Right lobe of liver (tissue), 6 donors: ENCODE measurements around the gene PRPSAP2. TPM values are rescaled to one million over a fixed set of nuclear protein-coding genes. Genes with fewer than 3 reads are reported as not detected.

Experiments
- ATAC-seq, 4 donors: fragments of 200-7000 bp; cut with Tn5 transposase; one replicate each; pipeline ENCODE4 v1.9.1; 2020; ENCODE audit warnings: mild to moderate bottlenecking in 4 of 4, moderate library complexity in 4 of 4
- DNase-seq, 3 donors: peaks; one replicate each; pipeline ENCODE4 v3.0.0-alpha.2; 2020
- H3K27ac ChIP-seq, 3 donors: fragments of 200-600 bp; one replicate each; pipeline ENCODE4 v1.8.0; 2022
- H3K27me3 ChIP-seq, 2 donors: fragments of 200-600 bp; one replicate each; pipeline ENCODE4 v1.8.0; 2022
- H3K36me3 ChIP-seq, 4 donors: fragments of 200-600 bp; sonication (generic) in 1 of 4; one replicate each; pipeline versions ENCODE4 v1.5.1 to v1.8.0; 2017 to 2022; ENCODE audit warnings: control low read depth in 1 of 4
- H3K4me1 ChIP-seq, 4 donors: fragments of 200-600 bp; sonication (generic) in 1 of 4; one replicate each; pipeline versions ENCODE4 v1.5.1 to v1.8.0; 2017 to 2022; ENCODE audit warnings: control low read depth in 1 of 4
- H3K4me3 ChIP-seq, 3 donors: fragments of 200-600 bp; one replicate each; pipeline ENCODE4 v1.8.0; 2022
- H3K9me3 ChIP-seq, 4 donors: fragments of 200-600 bp; sonication (generic) in 1 of 4; one replicate each; pipeline versions ENCODE4 v1.5.1 to v1.8.0; 2017 to 2022; ENCODE audit warnings: control low read depth in 1 of 4
- POLR2A ChIP-seq: fragments of 450-650 bp; IDR thresholded peaks from one replicate; pipeline ENCODE4 v1.6.1; 2017; ENCODE audit warnings: antibody characterized with exemption, mild to moderate bottlenecking
- WGBS: methylation state at CpG from one replicate; pipeline ENCODE4 v1.1.6; 2018; ENCODE audit warnings: low coverage, low lambda C conversion rate; ENCODE audit not compliant: insufficient coverage; ENCODE audit errors: missing lambda C conversion rate; 5-methylcytosine and 5-hydroxymethylcytosine counted together
- intact Hi-C, 2 donors: fragments of 100-400 bp; cut with DNase I; formaldehyde crosslinking; loops; one replicate each; pipeline versions ENCODE4 v1.11.2 to v1.14.1; 2022
- total RNA-seq, 6 experiments: library from RNA; depleted of rRNA in 2 of 6; stranded (reverse); fragments of >200 nt in 2 of 6; fragmentation: NEBNext Ultra II Directional in 3 of 6; extraction: Animal tissue kit (Norgen Biotek cat#: 25700) in 3 of 6; gene quantifications; one replicate each; pipeline versions ENCODE4 v1.1.0 to v1.2.4, GENCODE V29; 2016 to 2023
- TF ChIP-seq, protein P1 (sequence below), 4 donors: fragments of 200-600 bp in 3 of 4; fragments of 450-650 bp in 1 of 4; IDR thresholded peaks; one replicate each; pipeline versions ENCODE4 v1.5.1 to v1.8.0; 2016 to 2022; ENCODE audit warnings: antibody characterized with exemption in 4 of 4, mild to moderate bottlenecking in 2 of 4
- donor health status: DM: no; HTN: yes; CAD: no.
- donor health status: DM: no; HTN: no; CAD: no.
- donor health status: DM: no; HTN: no; CAD: no.
- donor health status: DM: no; HTN: yes; CAD: no.
- donor health status: DM: no; HTN: yes; CAD: no.

PRPSAP2 gene
- total RNA-seq, 6 experiments from 2014 or later = 15.8 to 19.7 (median 16.6) TPM

DNA sequence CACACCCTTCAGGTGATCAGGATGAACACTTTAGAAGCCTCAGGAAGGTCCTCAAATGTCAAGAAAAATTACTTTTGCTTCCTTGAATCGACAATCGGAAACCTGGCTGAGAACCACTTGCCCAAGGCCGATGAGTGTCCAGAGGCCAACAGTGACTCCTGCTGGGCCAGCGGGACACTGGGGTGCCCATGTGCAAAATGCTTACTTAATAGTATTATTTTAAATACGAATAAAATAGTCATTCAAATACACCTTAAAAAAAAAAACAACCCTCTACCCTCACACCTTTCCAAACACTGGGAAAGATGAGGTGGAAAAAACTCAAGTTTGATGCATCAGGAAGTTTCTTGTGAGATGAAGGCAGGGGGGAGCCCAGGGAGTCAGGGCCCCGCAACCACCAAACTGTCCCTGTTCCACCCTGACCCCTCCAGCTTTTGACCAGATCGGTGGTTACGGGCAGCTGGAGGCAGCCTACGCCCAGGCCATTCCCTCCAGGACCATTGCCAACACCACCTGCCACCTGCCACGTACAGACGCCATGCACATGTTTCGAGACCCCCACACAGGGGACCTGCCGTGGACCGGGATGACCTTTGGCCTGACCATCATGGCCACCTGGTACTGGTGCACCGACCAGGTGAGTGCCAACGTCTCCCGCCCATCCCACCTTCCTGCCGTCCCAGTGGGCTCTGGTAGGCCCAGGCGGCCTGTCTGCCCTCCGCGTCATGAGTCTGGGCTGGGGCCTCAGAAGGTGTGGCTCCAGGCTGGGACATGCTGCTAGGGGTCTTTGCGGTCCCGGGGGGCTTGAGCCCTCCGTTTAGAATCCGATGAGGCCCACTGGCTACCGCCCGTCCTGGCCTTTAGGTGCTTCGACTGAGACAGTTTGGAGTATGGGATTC lies 112.9 kb downstream of the PRPSAP2 start:
- DNase-seq (no peak), ATAC-seq (no peak)
- Histone ChIP-seq H3K4me1 (no peaks in the 10 kb centered on the region), H3K4me3 (no peak overlapping the region), H3K27ac (no peak overlapping the region), H3K36me3 (peaks cover 0 to 10% (median 3%) of the 10 kb centered on the region in 4 donors), H3K9me3 (no peaks in the 10 kb centered on the region), H3K27me3 (no peaks in the 10 kb centered on the region)
- WGBS = 86% methylated on average over 16 of the region's 28 CpGs
- intact Hi-C loops = no loop called here
- TF ChIP-seq POLR2A = no peak
- TF ChIP-seq, protein P1, sequence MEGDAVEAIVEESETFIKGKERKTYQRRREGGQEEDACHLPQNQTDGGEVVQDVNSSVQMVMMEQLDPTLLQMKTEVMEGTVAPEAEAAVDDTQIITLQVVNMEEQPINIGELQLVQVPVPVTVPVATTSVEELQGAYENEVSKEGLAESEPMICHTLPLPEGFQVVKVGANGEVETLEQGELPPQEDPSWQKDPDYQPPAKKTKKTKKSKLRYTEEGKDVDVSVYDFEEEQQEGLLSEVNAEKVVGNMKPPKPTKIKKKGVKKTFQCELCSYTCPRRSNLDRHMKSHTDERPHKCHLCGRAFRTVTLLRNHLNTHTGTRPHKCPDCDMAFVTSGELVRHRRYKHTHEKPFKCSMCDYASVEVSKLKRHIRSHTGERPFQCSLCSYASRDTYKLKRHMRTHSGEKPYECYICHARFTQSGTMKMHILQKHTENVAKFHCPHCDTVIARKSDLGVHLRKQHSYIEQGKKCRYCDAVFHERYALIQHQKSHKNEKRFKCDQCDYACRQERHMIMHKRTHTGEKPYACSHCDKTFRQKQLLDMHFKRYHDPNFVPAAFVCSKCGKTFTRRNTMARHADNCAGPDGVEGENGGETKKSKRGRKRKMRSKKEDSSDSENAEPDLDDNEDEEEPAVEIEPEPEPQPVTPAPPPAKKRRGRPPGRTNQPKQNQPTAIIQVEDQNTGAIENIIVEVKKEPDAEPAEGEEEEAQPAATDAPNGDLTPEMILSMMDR (IDR thresholded peaks at IDR 0.05) = no peak

DNA sequence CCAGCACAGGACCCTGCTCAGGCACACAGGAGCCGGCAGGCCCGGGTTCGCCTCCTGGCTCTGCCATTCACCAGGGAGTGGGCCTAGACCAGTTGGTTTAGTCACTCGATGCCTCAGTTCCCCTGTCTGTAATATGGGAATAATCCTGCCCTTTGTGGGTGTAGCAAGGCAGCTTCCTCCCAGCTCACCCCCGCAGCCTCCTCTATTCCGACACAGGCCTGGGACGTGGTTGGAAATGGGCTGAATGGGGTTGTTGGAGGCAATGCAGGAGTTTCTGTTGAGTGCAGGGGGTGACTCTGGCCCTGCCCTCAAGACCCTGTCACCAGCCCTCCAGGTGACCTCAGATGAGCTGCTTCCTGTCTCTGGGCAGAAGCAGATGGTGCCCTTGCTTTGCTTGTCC lies 113.9 kb downstream of the PRPSAP2 start:
- ATAC-seq = no peak
- WGBS = 95% methylated on average over 4 of the region's 7 CpGs
- Histone ChIP-seq H3K9me3 (no peaks in the 10 kb centered on the region), H3K4me1 (no peaks in the 10 kb centered on the region), H3K36me3 (peaks cover 0 to 11% (median 3%) of the 10 kb centered on the region in 4 donors), H3K27ac (no peak overlapping the region), H3K4me3 (no peak overlapping the region), H3K27me3 (no peaks in the 10 kb centered on the region)
- intact Hi-C loops = no loop called here
- no peak for DNase-seq
- TF ChIP-seq, protein P1 (IDR thresholded peaks at IDR 0.05) = no peak
- TF ChIP-seq POLR2A = no peak

DNA sequence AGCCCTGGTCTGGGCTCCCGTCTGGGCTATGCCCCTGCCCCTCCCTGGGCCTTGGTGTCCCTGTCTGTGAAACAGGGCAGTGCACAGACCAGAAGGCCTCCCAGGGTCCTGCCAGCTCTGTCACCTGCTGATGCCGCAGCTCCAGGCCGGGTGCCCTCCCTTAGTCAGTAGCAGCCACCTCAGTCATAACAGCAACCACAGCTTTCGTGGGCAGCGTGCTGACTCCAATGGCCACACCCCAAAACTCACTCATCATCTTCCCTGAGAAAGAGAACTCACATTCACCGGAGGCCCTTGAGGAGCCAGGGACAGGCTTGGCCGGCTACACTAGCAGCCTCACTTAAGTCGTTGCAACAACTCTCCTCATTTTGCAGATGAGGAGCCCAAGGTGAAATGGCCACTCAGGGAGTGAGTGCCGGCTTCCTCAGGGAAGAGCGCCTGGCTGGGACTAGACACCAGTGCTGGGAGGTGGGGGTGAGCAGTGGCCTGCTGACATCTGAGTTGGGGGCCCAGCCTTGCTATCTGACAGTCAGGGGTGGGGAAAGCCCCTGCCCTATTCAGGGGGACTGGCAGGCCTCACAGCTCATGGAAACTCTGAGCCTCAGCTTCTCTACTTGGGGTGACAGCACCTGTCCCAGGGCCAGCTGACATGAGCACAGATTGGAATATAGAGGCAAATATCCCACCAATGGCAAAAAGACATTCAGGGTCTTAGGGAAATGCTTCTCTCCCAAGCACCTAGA lies 116.6 kb downstream of the PRPSAP2 start:
- no peak for TF ChIP-seq POLR2A
- TF ChIP-seq, protein P1 (IDR thresholded peaks at IDR 0.05) = no peak
- H3K36me3 ChIP-seq = peaks cover 0 to 31% (median 13%) of the 10 kb centered on the region in 4 donors
- ATAC-seq = no peak
- no peaks in the 10 kb centered on the region for H3K9me3 ChIP-seq
- DNase-seq = no peak
- no peaks in the 10 kb centered on the region for H3K27me3 ChIP-seq
- no peaks in the 10 kb centered on the region for H3K4me1 ChIP-seq
- WGBS = 100% methylated on average over 2 of the region's 10 CpGs
- intact Hi-C loops = no loop called here
- no peak overlapping the region for H3K4me3 ChIP-seq
- H3K27ac ChIP-seq = no peak overlapping the region

DNA sequence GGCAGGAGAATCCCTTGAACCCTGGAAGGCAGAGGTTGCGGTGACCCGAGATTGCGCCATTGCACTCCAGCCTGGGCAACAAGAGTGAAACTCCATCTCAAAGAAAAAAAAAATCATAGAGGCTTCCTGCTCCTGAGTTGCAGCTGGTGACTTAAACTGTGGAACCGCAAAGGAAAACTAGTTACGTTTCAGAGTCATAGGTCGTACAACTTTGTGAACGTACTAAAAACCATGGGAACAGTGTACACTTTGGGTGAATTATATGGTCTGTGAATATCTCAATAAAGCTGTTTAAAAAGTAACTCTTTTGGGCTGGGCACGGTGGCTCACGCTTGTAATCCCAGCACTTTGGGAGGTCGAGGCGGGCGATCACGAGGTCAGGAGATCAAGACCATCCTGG lies 117.7 kb downstream of the PRPSAP2 start:
- TF ChIP-seq, protein P1 (IDR thresholded peaks at IDR 0.05) = no peak
- no peak for TF ChIP-seq POLR2A
- Histone ChIP-seq H3K27me3 (no peaks in the 10 kb centered on the region), H3K4me3 (no peak overlapping the region), H3K27ac (no peak overlapping the region), H3K9me3 (no peaks in the 10 kb centered on the region), H3K4me1 (no peaks in the 10 kb centered on the region), H3K36me3 (peaks cover 0 to 30% (median 11%) of the 10 kb centered on the region in 4 donors)
- WGBS = 91% methylated on average over 13 of the region's 13 CpGs
- DNase-seq = no peak
- no peak for ATAC-seq
- intact Hi-C loops = no loop called here
